Keratinocyte (primary cell): ENCODE data around the gene FZR1. TPM values are rescaled to one million over a fixed set of nuclear protein-coding genes. Genes with fewer than 3 reads are reported as not detected.

Experiments
- DNase-seq: peaks from one replicate; pipeline ENCODE4 v3.0.0-alpha.2; 2011; ENCODE audit warnings: low read depth, missing footprints, low spot score
- FAIRE-seq: peaks from 2 replicates; lab custom pipeline; 2011; peaks lifted over from hg19 to GRCh38; lab: Jason Lieb, UNC
- H2AFZ ChIP-seq: 2 replicates; pipeline ENCODE4 v1.6.0; 2012; ENCODE audit warnings: low read length, control low read depth, inconsistent platforms; ENCODE audit not compliant: control insufficient read depth
- H3K27ac ChIP-seq: 2 replicates; pipeline ENCODE4 v1.5.1; 2011; ENCODE audit warnings: low read length; ENCODE audit not compliant: control insufficient read depth, insufficient read depth
- H3K27me3 ChIP-seq: 3 replicates; pipeline ENCODE4 v1.6.0; 2011; ENCODE audit warnings: low read length; ENCODE audit not compliant: control insufficient read depth, insufficient read depth; ENCODE audit errors: extremely low read depth
- H3K36me3 ChIP-seq, 2 experiments: 2 replicates in 1 of 2; 3 replicates in 1 of 2; pipeline ENCODE4 v1.5.1; 2011; ENCODE audit warnings: low read length in 2 of 2, mild to moderate bottlenecking in 1 of 2; ENCODE audit not compliant: control insufficient read depth in 2 of 2, insufficient read depth in 2 of 2; ENCODE audit errors: extremely low read depth in 1 of 2
- H3K4me1 ChIP-seq: 3 replicates; pipeline ENCODE4 v1.5.1; 2011; ENCODE audit warnings: low read length; ENCODE audit not compliant: control insufficient read depth, insufficient read depth; ENCODE audit errors: extremely low read depth
- H3K4me2 ChIP-seq: 3 replicates; pipeline ENCODE4 v1.6.0; 2011; ENCODE audit warnings: low read depth, low read length; ENCODE audit not compliant: control insufficient read depth, insufficient read depth; ENCODE audit errors: extremely low read depth
- H3K4me3 ChIP-seq, 3 experiments: fragments of 200-600 bp in 1 of 3; sonication (generic) in 1 of 3; 2 replicates in 2 of 3; 3 replicates in 1 of 3; pipeline ENCODE4 v1.5.1; 2011 to 2016; ENCODE audit warnings: low read length in 3 of 3, mild to moderate bottlenecking in 3 of 3, control low read depth in 2 of 3, inconsistent platforms in 1 of 3, low read depth in 1 of 3, mixed read lengths in 1 of 3, mixed run types in 1 of 3, moderate library complexity in 1 of 3; ENCODE audit not compliant: control insufficient read depth in 2 of 3, insufficient read depth in 2 of 3; ENCODE audit errors: extremely low read depth in 1 of 3
- H3K79me2 ChIP-seq: 2 replicates; pipeline ENCODE4 v1.6.0; 2012; ENCODE audit warnings: low read length; ENCODE audit not compliant: control insufficient read depth, insufficient read depth
- H3K9ac ChIP-seq: 3 replicates; pipeline ENCODE4 v1.6.0; 2011; ENCODE audit warnings: low read length; ENCODE audit not compliant: control insufficient read depth, insufficient read depth; ENCODE audit errors: extremely low read depth
- H3K9me1 ChIP-seq: 3 replicates; pipeline ENCODE4 v1.6.0; 2011; ENCODE audit warnings: low read length; ENCODE audit not compliant: control insufficient read depth, insufficient read depth; ENCODE audit errors: extremely low read depth
- H3K9me3 ChIP-seq: 2 replicates; pipeline ENCODE4 v1.5.1; 2012; ENCODE audit warnings: low read depth, low read length; ENCODE audit not compliant: control insufficient read depth
- H4K20me1 ChIP-seq: 3 replicates; pipeline ENCODE4 v1.6.0; 2011; ENCODE audit warnings: low read length; ENCODE audit not compliant: control insufficient read depth, insufficient read depth; ENCODE audit errors: extremely low read depth
- CTCF ChIP-seq, 3 experiments: IDR thresholded peaks in 1 of 3; conservative IDR thresholded peaks in 1 of 3; optimal IDR thresholded peaks in 1 of 3; 2 replicates in 2 of 3; 3 replicates in 1 of 3; pipeline versions ENCODE3 to v1.5.1; 2011; ENCODE audit warnings: low read length in 3 of 3, mild to moderate bottlenecking in 3 of 3, moderate library complexity in 2 of 3, control low read depth in 1 of 3, inconsistent platforms in 1 of 3; ENCODE audit not compliant: insufficient read depth in 2 of 3; ENCODE audit errors: extremely low read depth in 1 of 3
- EZH2 ChIP-seq: IDR thresholded peaks from one replicate; pipeline ENCODE4 v1.6.1; 2012; ENCODE audit warnings: inconsistent platforms, mild to moderate bottlenecking, low read length, moderate library complexity
- dilution Hi-C: fragments of 300-500 bp; cut with MboI; formaldehyde crosslinking; loops from one replicate; pipeline ENCODE4 v1.7.0; 2020; ENCODE audit warnings: low sequenced_read_pairs; ENCODE audit not compliant: extremely low pct_ligation_motif_present
- polyA plus RNA-seq, 5 experiments: library from polyadenylated mRNA; depleted of rRNA in 3 of 5; stranded (reverse) in 3 of 5; stranded (forward) in 1 of 5; unstranded in 1 of 5; fragments of >200 nt; gene quantifications; 1 replicate in 1 of 5; 2 replicates in 3 of 5; 3 replicates in 1 of 5; pipeline versions ENCODE4 v1.2.1 to v1.2.3, GENCODE V29; 2011 to 2012; ENCODE audit warnings: missing spikeins in 2 of 5, low read depth in 1 of 5, low replicate concordance in 1 of 5

Gene FZR1
- polyA plus RNA-seq, 1 donor (not counting 4 experiments of a cell fraction or from before 2014, with no cell fraction given): 23.3 TPM

GRCh38 chr19:3538258-3538929, 32.3 kb downstream of the FZR1 start:
- H3K27ac ChIP-seq: no peak overlapping the region
- no peaks in the 10 kb centered on the region for H3K27me3 ChIP-seq
- no peaks in the 10 kb centered on the region for H3K79me2 ChIP-seq
- H3K4me1 ChIP-seq: no peaks in the 10 kb centered on the region
- FAIRE-seq (no peak), DNase-seq (no peak)
- no peak overlapping the region for H2AFZ ChIP-seq
- H3K9ac ChIP-seq: no peak overlapping the region
- H3K4me2 ChIP-seq: no peak overlapping the region
- dilution Hi-C loops: no loop called here
- TF ChIP-seq EZH2 (no peak), CTCF (optimal IDR thresholded peaks at IDR 0.05 in 1 of 3, IDR thresholded peaks at IDR 0.05 in 1 of 3, conservative IDR thresholded peaks at IDR 0.05 in 1 of 3; ENCODE audit: extremely low read depth in 1 of 3, insufficient read depth in 2 of 3, low read length in 3 of 3) (no peak)
- no peak overlapping the region for H3K4me3 ChIP-seq
- H4K20me1 ChIP-seq: peaks cover 2% of the 10 kb centered on the region
- H3K36me3 ChIP-seq: peaks cover 5 to 21% of the 10 kb centered on the region in 2 experiments
- no peaks in the 10 kb centered on the region for H3K9me1 ChIP-seq
- H3K9me3 ChIP-seq: no peaks in the 10 kb centered on the region

- TF ChIP-seq CTCF (optimal IDR thresholded peaks at IDR 0.05 in 1 of 3, IDR thresholded peaks at IDR 0.05 in 1 of 3, conservative IDR thresholded peaks at IDR 0.05 in 1 of 3; ENCODE audit: extremely low read depth in 1 of 3, insufficient read depth in 2 of 3, low read length in 3 of 3) (no peak), EZH2 (no peak)
- FAIRE-seq: no peak
- Histone ChIP-seq H3K79me2 (no peaks in the 10 kb centered on the region), H3K9me3 (no peaks in the 10 kb centered on the region), H3K4me3 (no peak within 1 kb of the TSS), H3K27ac (no peak within 1 kb of the TSS), H3K36me3 (peaks cover 5 to 20% of the 10 kb centered on the region in 2 experiments), H3K27me3 (no peaks in the 10 kb centered on the region), H3K9me1 (no peaks in the 10 kb centered on the region), H2AFZ (no peak within 1 kb of the TSS), H4K20me1 (no peaks in the 10 kb centered on the region), H3K4me1 (no peaks in the 10 kb centered on the region), H3K4me2 (no peak within 1 kb of the TSS), H3K9ac (no peak within 1 kb of the TSS)
- dilution Hi-C loops: no loop called here
- DNase-seq: no peak
Observed at GRCh38 chr19:3538965-3539755, 33.0 kb downstream of the FZR1 start, which contains the start of gene TEKTIP1. TSS of gene TEKTIP1 (plus strand) at chr19:3539174. CDS start at chr19:3539178, 4 bp downstream.
